Measurements from ENCODE around the gene SARDH. TPM values are rescaled to one million over a fixed set of nuclear protein-coding genes. Genes with fewer than 3 reads are reported as not detected.
A peak's percentile ranks its signal among the peaks of the same experiment; 100 is the strongest.

SARDH gene
- total and polyA plus RNA-seq, 2 of the 8 experiments (the other 6 are each of a cell fraction or from before 2014, with no cell fraction given) = 6.4 to 7.4 TPM

DNA sequence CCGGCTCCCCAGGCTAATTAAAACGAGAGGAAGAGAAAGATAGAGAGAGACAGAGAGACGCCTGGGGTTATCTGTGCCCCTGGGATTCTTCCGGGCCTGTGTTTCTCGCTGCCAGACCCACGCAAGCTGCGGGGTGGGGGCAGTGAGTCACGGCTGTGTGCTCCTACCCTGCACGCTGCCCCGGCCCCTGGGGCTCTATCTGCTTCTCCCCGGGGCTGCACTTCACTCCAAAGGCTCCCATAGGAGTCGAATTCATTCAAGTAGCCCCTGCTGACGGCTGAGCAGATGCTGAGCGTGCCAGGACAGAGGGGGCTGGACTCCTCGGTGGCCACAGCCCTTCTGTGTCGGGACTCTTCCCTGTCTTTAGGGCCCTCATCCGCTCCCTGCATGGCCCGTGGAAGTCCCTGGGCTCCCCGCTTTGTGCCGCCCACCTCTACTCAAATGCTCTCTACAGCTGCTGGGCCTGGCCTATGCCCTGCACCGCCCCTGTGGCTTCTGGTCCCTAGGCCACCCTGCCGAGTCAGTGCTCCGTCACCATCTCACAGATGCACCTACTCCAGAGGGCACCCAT, 22.8 kb downstream of the SARDH start:
- Histone ChIP-seq H3K27ac (ENCODE audit: low read depth, low read length) (no peak overlapping the region), H3K56ac (replicated peaks; ENCODE audit: insufficient read length, low read depth, low read length) (no peak overlapping the region), H4K5ac (ENCODE audit: insufficient read length, low read depth, low read length) (no peak overlapping the region), H2AK5ac (ENCODE audit: low read depth, low read length) (no peak overlapping the region), H4K20me1 (replicated peaks in 1 of 2; ENCODE audit: control insufficient read depth in 1 of 2, insufficient read depth in 2 of 2, low read length in 2 of 2) (peaks cover 0 to 3% of the 10 kb centered on the region in 2 experiments), H3K4me1 (replicated peaks in 1 of 4; ENCODE audit: control insufficient read depth in 3 of 4, insufficient read depth in 4 of 4, low read length in 3 of 4) (peaks cover 0 to 9% (median 3%) of the 10 kb centered on the region in 4 experiments; a peak in 3 of 7 replicates), H2BK20ac (ENCODE audit: low read length) (no peak overlapping the region), H2BK5ac (ENCODE audit: low read depth, low read length) (0 out of 2 replicates have a peak overlapping the region, but pooled peaks have one; percentile 71), H3K36me3 (ENCODE audit: control insufficient read depth in 2 of 4, insufficient read depth in 4 of 4, low read length in 3 of 4) (no peaks in the 10 kb centered on the region), H3K9ac (replicated peaks in 1 of 4; ENCODE audit: extremely low read depth in 1 of 4, low read depth in 3 of 4, low read length in 3 of 4) (no peak overlapping the region), H3K79me1 (ENCODE audit: low read depth, low read length) (no peaks in the 10 kb centered on the region), H3K18ac (ENCODE audit: extremely low read depth, low read length) (no peak overlapping the region), H2AFZ (ENCODE audit: low read length) (no peak overlapping the region), H2BK12ac (ENCODE audit: low read depth, low read length) (no peak overlapping the region; the same call in 1 of the 2 replicates), H4K91ac (replicated peaks; ENCODE audit: insufficient read length, low read length) (no peak overlapping the region), H3K27me3 (replicated peaks in 1 of 4; ENCODE audit: control insufficient read depth in 3 of 4, extremely low read depth in 1 of 4, insufficient read depth in 3 of 4, low read length in 3 of 4) (no peaks in the 10 kb centered on the region), H3K9me3 (ENCODE audit: insufficient read depth in 2 of 2, low read depth in 1 of 2, low read length in 1 of 2) (no peaks in the 10 kb centered on the region), H4K8ac (ENCODE audit: extremely low read depth, insufficient read depth, low read length) (no peak overlapping the region), H3K23ac (ENCODE audit: insufficient read length) (no peak overlapping the region), H3K4ac (replicated peaks; ENCODE audit: insufficient read length, low read depth, low read length) (no peak overlapping the region), H3K23me2 (ENCODE audit: low read depth, low read length) (no peaks in the 10 kb centered on the region), H2BK15ac (ENCODE audit: low read length) (no peak overlapping the region), H3K4me2 (ENCODE audit: insufficient read depth in 1 of 2, low read depth in 2 of 2, low read length in 2 of 2) (no peak overlapping the region), H3K79me2 (ENCODE audit: control insufficient read depth in 1 of 2, insufficient read depth in 2 of 2, low read length in 2 of 2) (no peaks in the 10 kb centered on the region), H3K4me3 (ENCODE audit: extremely low read depth in 1 of 4, insufficient read depth in 2 of 4, low read depth in 3 of 4, low read length in 4 of 4) (no peak overlapping the region), H3K14ac (ENCODE audit: insufficient read length) (no peak overlapping the region), H2BK120ac (replicated peaks; ENCODE audit: low read depth, low read length) (no peak overlapping the region)
- POLR2A ChIA-PET (ENCODE audit: partially characterized antibody) = interaction anchor here (1.0 to 1.2 kb wide), 2 partner anchors 20 to 121 kb away, joined by 3 read pairs; no protein-coding TSS in a partner anchor
- DNase-seq (ENCODE audit: low read depth in 1 of 2, low spot score in 2 of 2) (no peak), FAIRE-seq (no peak)
- CTCF ChIA-PET (ENCODE audit: partially characterized antibody) = interaction anchor here (0.9 to 4.7 kb wide), 28 partner anchors 9 to 306 kb away, joined by 3 to 39 read pairs (median 4); partner anchors contain the start of gene ADAMTSL2
- 85% methylated on average over 15 of the region's 23 CpGs; no CpG with 5 or more reads in 1 of the 2 experiments for WGBS, 2 experiments (ENCODE audit: extremely low coverage in 1 of 2, insufficient coverage in 1 of 2, insufficient read length in 1 of 2, insufficient replicate concordance in 2 of 2, low coverage in 1 of 2, low lambda C conversion rate in 2 of 2, missing lambda C conversion rate in 1 of 2)
- TF ChIP-seq SUZ12 (IDR thresholded peaks at IDR 0.05; ENCODE audit: low read length) = no peak
